Sigmoid colon (tissue), 7 donors: Measurements from ENCODE around the gene GRAP. TPM values are rescaled to one million over a fixed set of nuclear protein-coding genes. Genes with fewer than 3 reads are reported as not detected.

Experiments
- DNase-seq: peaks from one replicate; pipeline ENCODE4 v3.0.0-alpha.2; 2019
- H3K27ac ChIP-seq, 4 donors: fragments of 200-600 bp; sonication (generic); one replicate each; pipeline ENCODE4 v1.5.1; 2016 to 2019; ENCODE audit warnings: mild to moderate bottlenecking in 1 of 4
- H3K27me3 ChIP-seq, 3 donors: fragments of 200-600 bp; sonication (generic); one replicate each; pipeline ENCODE4 v1.5.1; 2019; ENCODE audit warnings: mild to moderate bottlenecking in 1 of 3
- H3K36me3 ChIP-seq, 4 donors: fragments of 200-600 bp; sonication (generic); one replicate each; pipeline ENCODE4 v1.5.1; 2016 to 2019
- H3K4me1 ChIP-seq, 4 donors: fragments of 200-600 bp; sonication (generic); one replicate each; pipeline ENCODE4 v1.5.1; 2017 to 2019
- H3K4me3 ChIP-seq, 4 donors: fragments of 200-600 bp; sonication (generic); one replicate each; pipeline ENCODE4 v1.5.1; 2017 to 2019; ENCODE audit warnings: mild to moderate bottlenecking in 2 of 4, moderate library complexity in 1 of 4
- H3K9me3 ChIP-seq, 4 donors: fragments of 200-600 bp in 3 of 4; sonication (generic) in 3 of 4; one replicate each; pipeline versions ENCODE4 v1.5.1 to v1.6.1; 2013 to 2019
- EP300 ChIP-seq, 4 donors: sonication (generic); formaldehyde crosslinking; IDR thresholded peaks; one replicate each; pipeline ENCODE4 v1.6.1; 2017; ENCODE audit warnings: antibody characterized with exemption in 4 of 4
- POLR2A ChIP-seq, 2 donors: fragments of 450-650 bp; IDR thresholded peaks; one replicate each; pipeline ENCODE4 v1.6.1; 2016; ENCODE audit warnings: antibody characterized with exemption in 2 of 2, mild to moderate bottlenecking in 2 of 2, moderate library complexity in 2 of 2
- POLR2AphosphoS5 ChIP-seq, 4 donors: sonication (generic); formaldehyde crosslinking; IDR thresholded peaks; one replicate each; pipeline ENCODE4 v1.6.1; 2017; ENCODE audit warnings: antibody characterized with exemption in 4 of 4
- WGBS, 2 donors: extraction: QIAGEN DNeasy Blood & Tissue Kit; methylation state at CpG; one replicate each; pipeline ENCODE4 v1.1.7; 2013; 5-methylcytosine and 5-hydroxymethylcytosine counted together
- intact Hi-C: fragments of 100-400 bp; cut with DNase I; formaldehyde crosslinking; loops from one replicate; pipeline ENCODE4 v1.15.1; 2023
- polyA plus RNA-seq, 3 donors: library from polyadenylated mRNA; stranded (reverse); fragments of 200-250 nt; gene quantifications; one replicate each; pipeline ENCODE4 v1.2.3, GENCODE V29; 2013
- total RNA-seq, 4 donors: library from RNA; depleted of rRNA; stranded (reverse); fragments of >200 nt; gene quantifications; one replicate each; pipeline ENCODE4 v1.1.0, GENCODE V29; 2016
- TF ChIP-seq, protein P1 (sequence below), 4 experiments: fragments of 450-650 bp in 3 of 4; fragments of 200-600 bp in 1 of 4; IDR thresholded peaks; one replicate each; pipeline ENCODE4 v1.5.1; 2016 to 2019; ENCODE audit warnings: antibody characterized with exemption in 4 of 4, mild to moderate bottlenecking in 3 of 4, moderate library complexity in 2 of 4
- donor health status: healthy with polysubstance abuse.
- donor health status: Bipolar disorder and iron deficiency.
- donor health status: healthy.

The GRAP gene
- total and polyA plus RNA-seq, 7 donors, result 1.2 to 18.2 (median 3.3) TPM

DNA sequence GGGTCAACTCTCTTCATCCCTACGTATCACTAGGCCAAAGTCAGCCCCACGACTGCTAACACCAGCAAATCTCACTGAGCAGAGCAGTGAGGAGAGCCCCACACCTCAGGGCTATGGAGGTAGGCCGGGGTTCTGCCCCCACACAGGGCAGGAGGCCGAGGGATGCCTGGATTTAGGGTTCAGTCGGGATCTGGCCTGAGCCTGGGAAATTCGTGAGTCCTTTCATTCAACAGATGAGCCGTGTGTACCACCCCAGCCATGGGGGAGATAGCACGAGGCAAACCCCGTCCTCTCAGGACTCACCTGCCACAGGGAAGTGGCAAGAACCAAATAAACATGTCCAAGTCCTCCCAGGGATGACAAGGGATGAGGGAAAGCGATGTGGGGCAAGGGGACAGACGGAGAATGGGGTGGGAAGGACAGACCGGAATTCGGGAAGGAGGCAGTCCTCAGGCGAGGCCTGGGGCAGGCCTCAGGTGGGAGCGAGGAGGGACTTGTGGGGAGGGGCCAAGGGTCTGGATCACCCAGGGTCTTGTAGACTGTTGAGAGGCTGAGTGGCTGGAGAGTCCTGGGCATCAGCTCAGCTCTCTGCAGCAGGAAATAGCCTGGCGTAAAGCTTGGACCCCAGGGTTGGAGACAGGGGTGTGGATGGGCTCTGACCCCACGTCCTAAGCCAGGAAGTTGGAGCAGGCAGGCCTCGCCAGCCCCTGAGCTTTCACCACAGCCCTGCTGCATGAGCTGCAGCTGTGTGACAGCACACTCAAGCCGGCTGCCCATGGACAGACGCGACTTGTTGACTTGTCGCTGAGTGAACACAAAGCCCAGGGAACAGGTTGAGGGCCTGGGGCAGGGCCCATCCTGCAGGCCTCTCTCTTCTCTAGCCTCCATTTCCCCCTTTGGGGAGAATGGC is 34.3 kb downstream of the GRAP start:
- no peak overlapping the region for H3K4me3 ChIP-seq
- no peaks in the 10 kb centered on the region for H3K4me1 ChIP-seq
- TF ChIP-seq, protein P1, sequence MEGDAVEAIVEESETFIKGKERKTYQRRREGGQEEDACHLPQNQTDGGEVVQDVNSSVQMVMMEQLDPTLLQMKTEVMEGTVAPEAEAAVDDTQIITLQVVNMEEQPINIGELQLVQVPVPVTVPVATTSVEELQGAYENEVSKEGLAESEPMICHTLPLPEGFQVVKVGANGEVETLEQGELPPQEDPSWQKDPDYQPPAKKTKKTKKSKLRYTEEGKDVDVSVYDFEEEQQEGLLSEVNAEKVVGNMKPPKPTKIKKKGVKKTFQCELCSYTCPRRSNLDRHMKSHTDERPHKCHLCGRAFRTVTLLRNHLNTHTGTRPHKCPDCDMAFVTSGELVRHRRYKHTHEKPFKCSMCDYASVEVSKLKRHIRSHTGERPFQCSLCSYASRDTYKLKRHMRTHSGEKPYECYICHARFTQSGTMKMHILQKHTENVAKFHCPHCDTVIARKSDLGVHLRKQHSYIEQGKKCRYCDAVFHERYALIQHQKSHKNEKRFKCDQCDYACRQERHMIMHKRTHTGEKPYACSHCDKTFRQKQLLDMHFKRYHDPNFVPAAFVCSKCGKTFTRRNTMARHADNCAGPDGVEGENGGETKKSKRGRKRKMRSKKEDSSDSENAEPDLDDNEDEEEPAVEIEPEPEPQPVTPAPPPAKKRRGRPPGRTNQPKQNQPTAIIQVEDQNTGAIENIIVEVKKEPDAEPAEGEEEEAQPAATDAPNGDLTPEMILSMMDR (IDR thresholded peaks at IDR 0.05), result no peak
- TF ChIP-seq POLR2AphosphoS5 (IDR thresholded peaks at IDR 0.05) (no peak), POLR2A (IDR thresholded peaks at IDR 0.05) (no peak), EP300 (IDR thresholded peaks at IDR 0.05) (no peak)
- intact Hi-C loops, result no loop called here
- H3K9me3 ChIP-seq, result no peaks in the 10 kb centered on the region
- H3K36me3 ChIP-seq, result no peaks in the 10 kb centered on the region
- no peak overlapping the region for H3K27ac ChIP-seq
- WGBS, 2 donors, result 94% methylated on average over 22 of the region's 22 CpGs
- no peaks in the 10 kb centered on the region for H3K27me3 ChIP-seq
- no peak for DNase-seq

DNA sequence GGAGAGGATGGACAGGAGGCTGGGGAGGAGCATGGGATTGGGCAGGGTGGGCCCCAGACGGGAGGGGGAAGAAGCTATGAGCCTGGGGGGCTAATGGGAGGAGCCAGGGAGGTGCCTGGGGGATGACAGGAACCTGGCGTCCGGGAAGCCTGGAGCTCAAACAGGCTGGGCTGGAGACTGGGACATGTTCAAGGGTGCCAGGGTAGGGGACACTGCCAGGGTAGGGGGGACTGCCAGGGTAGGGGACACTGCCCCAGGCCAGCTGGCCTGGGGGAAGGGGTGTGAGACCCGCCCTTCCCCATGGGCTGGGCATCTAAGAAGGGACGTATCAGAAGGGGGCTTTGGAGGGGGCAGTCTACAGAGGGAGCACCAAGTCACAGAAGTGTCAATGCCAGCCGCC is 35.2 kb downstream of the GRAP start:
- intact Hi-C loops, result no loop called here
- no peak overlapping the region for H3K27ac ChIP-seq
- no peaks in the 10 kb centered on the region for H3K9me3 ChIP-seq
- DNase-seq, result no peak
- no peaks in the 10 kb centered on the region for H3K4me1 ChIP-seq
- whole genome bisulfite sequencing, 2 donors, result 51 to 78% methylated on average over 6 of the region's 6 CpGs
- no peaks in the 10 kb centered on the region for H3K36me3 ChIP-seq
- TF ChIP-seq POLR2AphosphoS5 (IDR thresholded peaks at IDR 0.05), result no peak
- no peak for TF ChIP-seq EP300 (IDR thresholded peaks at IDR 0.05)
- TF ChIP-seq POLR2A (IDR thresholded peaks at IDR 0.05), result no peak
- H3K27me3 ChIP-seq, result no peaks in the 10 kb centered on the region
- no peak overlapping the region for H3K4me3 ChIP-seq

- TF ChIP-seq, protein P1 (IDR thresholded peaks at IDR 0.05), result no peak
- TF ChIP-seq EP300 (IDR thresholded peaks at IDR 0.05) (no peak), POLR2A (IDR thresholded peaks at IDR 0.05) (no peak), POLR2AphosphoS5 (IDR thresholded peaks at IDR 0.05) (no peak)
- WGBS, 2 donors, result 25 to 64% methylated on average over 11 of the region's 11 CpGs
- Histone ChIP-seq H3K4me1 (no peaks in the 10 kb centered on the region), H3K9me3 (no peaks in the 10 kb centered on the region), H3K36me3 (no peaks in the 10 kb centered on the region), H3K27ac (no peak overlapping the region), H3K4me3 (no peak overlapping the region), H3K27me3 (no peaks in the 10 kb centered on the region)
- DNase-seq, result no peak
- intact Hi-C loops, result no loop called here
Observed at GRCh38 chr17:19010729-19011505, 35.8 kb downstream of the GRAP start.

- Histone ChIP-seq H3K27ac (no peak overlapping the region), H3K9me3 (no peaks in the 10 kb centered on the region), H3K4me3 (no peak overlapping the region), H3K4me1 (peaks cover 0 to 2% (median under 1%) of the 10 kb centered on the region in 4 donors), H3K36me3 (no peaks in the 10 kb centered on the region), H3K27me3 (no peaks in the 10 kb centered on the region)
- TF ChIP-seq EP300 (IDR thresholded peaks at IDR 0.05) (no peak), POLR2AphosphoS5 (IDR thresholded peaks at IDR 0.05) (no peak), POLR2A (IDR thresholded peaks at IDR 0.05) (no peak)
- TF ChIP-seq, protein P1 (IDR thresholded peaks at IDR 0.05), result no peak
- intact Hi-C loops, result no loop called here
- DNase-seq, result no peak
- WGBS, 2 donors, result 94 to 97% methylated on average over 12 of the region's 12 CpGs
Observed at GRCh38 chr17:19009970-19010369, 36.8 kb downstream of the GRAP start.

DNA sequence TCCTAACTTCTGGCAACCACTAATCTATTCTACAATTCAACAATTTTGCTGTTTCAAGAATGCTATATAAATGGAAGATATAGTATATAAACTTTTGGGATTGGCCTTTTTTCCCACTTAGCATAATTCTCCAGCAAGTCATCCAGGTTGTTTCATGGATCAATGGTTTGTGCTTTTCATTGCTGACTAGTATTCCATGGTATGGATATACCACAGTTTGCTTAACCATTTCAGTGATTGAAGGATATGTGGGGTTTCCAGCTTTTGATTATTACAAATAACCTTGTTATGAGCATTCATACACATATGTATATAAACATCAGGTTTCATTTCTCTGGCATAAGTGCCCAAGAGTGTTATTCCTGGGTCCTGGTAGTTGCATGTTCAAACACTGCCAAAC is 40.1 kb downstream of the GRAP start:
- no peaks in the 10 kb centered on the region for H3K9me3 ChIP-seq
- no peak overlapping the region for H3K27ac ChIP-seq
- no peaks in the 10 kb centered on the region for H3K36me3 ChIP-seq
- peaks cover 0 to 16% (median 13%) of the 10 kb centered on the region in 4 donors for H3K4me1 ChIP-seq
- intact Hi-C loops, result no loop called here
- no peak overlapping the region for H3K4me3 ChIP-seq
- TF ChIP-seq POLR2A (IDR thresholded peaks at IDR 0.05), result no peak
- TF ChIP-seq POLR2AphosphoS5 (IDR thresholded peaks at IDR 0.05), result no peak
- TF ChIP-seq EP300 (IDR thresholded peaks at IDR 0.05), result no peak
- TF ChIP-seq, protein P1 (IDR thresholded peaks at IDR 0.05), result no peak
- DNase-seq, result no peak
- H3K27me3 ChIP-seq, result no peaks in the 10 kb centered on the region
